HG03135 (cell line): ENCODE results near the gene LRRC28.

Source experiments
- ATAC-seq: cut with Tn5 transposase; IDR thresholded peaks from one replicate; pipeline ENCODE4 v1.9.1; 2021; ENCODE audit warnings: mild to moderate bottlenecking, moderate library complexity; ENCODE audit not compliant: unreplicated experiment

LRRC28 gene

GRCh38 chr15:99433026-99433756, 181.9 kb downstream of the LRRC28 start:
- ATAC-seq: no peak

GRCh38 chr15:99433757-99434450, 182.6 kb downstream of the LRRC28 start:
- no peak for ATAC-seq

GRCh38 chr15:99434506-99435112, 183.3 kb downstream of the LRRC28 start:
- ATAC-seq: no peak

GRCh38 chr15:99435113-99435695, 183.9 kb downstream of the LRRC28 start:
- ATAC-seq: no peak

GRCh38 chr15:99435877-99436541, 184.7 kb downstream of the LRRC28 start:
- ATAC-seq: no peak

- no peak for ATAC-seq
Measured at GRCh38 chr15:99436542-99437314, 185.4 kb downstream of the LRRC28 start.

- ATAC-seq: no peak
Measured at GRCh38 chr15:99437315-99438223, 186.3 kb downstream of the LRRC28 start.

GRCh38 chr15:99438224-99438585, 186.9 kb downstream of the LRRC28 start:
- ATAC-seq: no peak

- ATAC-seq: no peak
Measured at GRCh38 chr15:99438691-99439523, 187.6 kb downstream of the LRRC28 start.

GRCh38 chr15:99439524-99439835, 188.2 kb downstream of the LRRC28 start:
- ATAC-seq: no peak

GRCh38 chr15:99440029-99440428, 188.7 kb downstream of the LRRC28 start:
- no peak for ATAC-seq
